NCI-H1694 treated with DMSO at 0.1 percent for 48 hours (cell line): Measurements from ENCODE around the gene PTGFRN.

Experiments used
- DNase-seq: peaks from one replicate; lab custom pipeline; 2025; lab: John Stamatoyannopoulos, UW

The PTGFRN gene

GRCh38 chr1:117034791-117035290, 125.1 kb downstream of the PTGFRN start:
- DNase-seq, result no peak

GRCh38 chr1:117036018-117036461, 126.3 kb downstream of the PTGFRN start:
- no peak for DNase-seq

- DNase-seq, result no peak
These were observed 128.1 kb downstream of the PTGFRN start for GRCh38 chr1:117037802-117038201.

GRCh38 chr1:117038236-117038635, 128.5 kb downstream of the PTGFRN start:
- DNase-seq, result no peak
